ENCODE results near the gene PIAS3. TPM values are rescaled to one million over a fixed set of nuclear protein-coding genes. Genes with fewer than 3 reads are reported as not detected.
A peak's percentile ranks its signal among the peaks of the same experiment; 100 is the strongest.

PIAS3 gene
- total and polyA plus RNA-seq, 2 donors = 6.0 to 29.9 TPM

DNA sequence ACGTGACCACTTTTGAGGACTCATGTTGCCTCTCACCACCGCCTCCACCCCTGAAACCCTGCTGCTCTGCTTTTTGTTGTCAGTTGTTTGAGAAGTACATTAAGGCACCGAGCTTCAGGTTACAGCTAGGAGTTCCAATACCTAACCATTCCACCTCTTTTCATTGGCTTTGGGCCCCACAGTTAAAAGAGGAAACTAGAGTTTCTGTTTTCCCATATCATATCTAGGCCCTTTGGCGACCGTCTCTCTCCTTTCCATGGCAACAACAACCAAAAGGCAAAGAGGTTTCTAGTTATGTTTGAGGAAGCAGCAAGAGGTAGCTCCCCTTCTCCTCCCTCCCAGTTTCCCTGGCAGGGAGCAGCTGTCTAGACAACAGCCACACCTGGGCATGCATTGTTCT is 20.9 kb upstream of the PIAS3 start:
- Histone ChIP-seq H3K36me3 (ENCODE audit: control insufficient read depth in 2 of 2, insufficient read depth in 2 of 2, low read length in 1 of 2) (no peaks in the 10 kb centered on the region), H3K9me3 (ENCODE audit: control insufficient read depth in 2 of 2, insufficient read depth in 1 of 2, low read length in 1 of 2) (no peaks in the 10 kb centered on the region), H3K27me3 (ENCODE audit: control insufficient read depth in 2 of 2, insufficient read depth in 1 of 2, low read length in 1 of 2) (peaks cover 3 to 17% of the 10 kb centered on the region in 2 donors), H3K27ac (ENCODE audit: low read depth in 1 of 2, low read length in 1 of 2) (no peak overlapping the region), H3K4me1 (ENCODE audit: control insufficient read depth in 2 of 2, insufficient read depth in 2 of 2, low read length in 2 of 2) (no peaks in the 10 kb centered on the region), H3K4me3 (ENCODE audit: low read length in 2 of 2) (no peak overlapping the region)
- DNase-seq (ENCODE audit: low read depth in 6 of 9, low spot score in 9 of 9) = no peak
- 67% methylated on average over 5 of the region's 5 CpGs for WGBS

DNA sequence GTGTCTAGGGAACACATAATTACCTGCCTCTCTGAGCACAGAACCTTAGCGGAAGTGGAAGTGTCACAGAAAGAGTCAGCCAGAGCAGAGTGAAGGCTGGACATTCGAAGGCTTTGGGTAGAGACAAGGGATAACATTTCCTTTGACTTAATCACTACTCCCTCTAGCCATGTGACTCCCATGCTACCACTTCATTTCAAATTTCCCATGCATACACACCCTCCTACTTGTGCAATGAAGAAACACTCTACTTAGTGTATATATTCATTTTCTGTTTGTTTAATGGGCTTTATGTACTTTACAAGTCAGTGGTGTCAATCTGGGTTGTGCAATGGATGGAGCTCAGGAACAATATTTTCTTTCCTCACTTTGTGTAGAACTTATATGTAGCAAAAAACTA is 19.8 kb upstream of the PIAS3 start:
- Histone ChIP-seq H3K36me3 (ENCODE audit: control insufficient read depth in 2 of 2, insufficient read depth in 2 of 2, low read length in 1 of 2) (no peaks in the 10 kb centered on the region), H3K4me1 (ENCODE audit: control insufficient read depth in 2 of 2, insufficient read depth in 2 of 2, low read length in 2 of 2) (no peaks in the 10 kb centered on the region), H3K27me3 (ENCODE audit: control insufficient read depth in 2 of 2, insufficient read depth in 1 of 2, low read length in 1 of 2) (peaks cover 0 to 16% of the 10 kb centered on the region in 2 donors), H3K27ac (ENCODE audit: low read depth in 1 of 2, low read length in 1 of 2) (no peak overlapping the region), H3K4me3 (ENCODE audit: low read length in 2 of 2) (no peak overlapping the region), H3K9me3 (ENCODE audit: control insufficient read depth in 2 of 2, insufficient read depth in 1 of 2, low read length in 1 of 2) (no peaks in the 10 kb centered on the region)
- 100% methylated on average over 2 of the region's 2 CpGs for WGBS
- no peak for DNase-seq (ENCODE audit: low read depth in 6 of 9, low spot score in 9 of 9)

DNA sequence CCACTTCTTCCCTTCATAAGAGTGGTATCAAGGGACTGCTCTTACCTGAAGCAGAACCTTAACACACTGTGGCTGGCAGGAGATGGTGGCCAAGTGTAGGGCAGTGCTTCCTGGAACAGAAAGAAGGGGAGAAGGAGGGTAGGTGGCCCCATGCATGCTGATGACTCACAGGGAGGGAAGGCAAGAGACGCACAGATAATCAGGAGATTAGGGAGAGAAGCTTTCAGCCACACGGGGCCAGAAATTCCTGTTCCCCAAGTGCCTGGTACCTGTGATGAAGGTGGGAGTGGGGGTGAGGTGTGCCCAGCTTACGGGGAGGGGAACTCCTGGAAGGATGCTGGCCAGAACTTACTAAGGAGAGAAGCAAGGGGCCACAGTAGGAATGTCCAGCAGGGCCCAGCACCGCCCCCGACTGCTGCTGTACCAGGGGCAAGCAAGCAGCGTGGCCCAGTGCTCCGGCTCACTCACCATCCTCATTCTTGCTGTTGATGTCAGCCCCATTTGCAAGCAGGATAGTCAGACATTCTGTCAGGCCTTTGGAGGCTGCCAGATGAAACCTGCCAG is 19.1 kb upstream of the PIAS3 start:
- no peaks in the 10 kb centered on the region for H3K4me1 ChIP-seq (ENCODE audit: control insufficient read depth in 2 of 2, insufficient read depth in 2 of 2, low read length in 2 of 2)
- H3K27ac ChIP-seq (ENCODE audit: low read depth in 1 of 2, low read length in 1 of 2) = no peak overlapping the region
- DNase-seq (ENCODE audit: low read depth in 6 of 9, low spot score in 9 of 9) = no peak
- WGBS = 97% methylated on average over 7 of the region's 7 CpGs
- peaks cover 0 to 21% of the 10 kb centered on the region in 2 donors for H3K27me3 ChIP-seq (ENCODE audit: control insufficient read depth in 2 of 2, insufficient read depth in 1 of 2, low read length in 1 of 2)
- H3K36me3 ChIP-seq (ENCODE audit: control insufficient read depth in 2 of 2, insufficient read depth in 2 of 2, low read length in 1 of 2) = no peaks in the 10 kb centered on the region
- H3K9me3 ChIP-seq (ENCODE audit: control insufficient read depth in 2 of 2, insufficient read depth in 1 of 2, low read length in 1 of 2) = no peaks in the 10 kb centered on the region
- no peak overlapping the region for H3K4me3 ChIP-seq (ENCODE audit: low read length in 2 of 2)

DNA sequence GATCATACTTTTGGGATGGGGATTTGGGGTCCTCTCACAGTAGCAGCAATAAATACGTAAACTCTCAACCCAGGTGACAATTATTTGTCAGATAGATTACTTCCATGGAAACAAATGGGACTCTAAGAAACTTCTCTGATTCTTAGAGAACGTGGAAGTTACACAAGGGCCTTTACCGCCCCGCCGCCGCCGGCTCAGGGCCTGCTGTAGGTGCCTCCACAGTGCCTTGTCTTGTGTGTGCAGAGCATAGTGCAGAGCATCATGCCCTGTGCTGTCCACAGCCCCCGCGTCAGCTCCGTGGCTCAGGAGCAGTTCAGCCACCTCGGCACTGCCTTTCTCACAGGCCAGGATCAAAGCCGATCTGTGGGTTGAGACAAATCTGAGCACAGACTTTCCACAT is 15.8 kb upstream of the PIAS3 start:
- H3K4me1 ChIP-seq (ENCODE audit: control insufficient read depth in 2 of 2, insufficient read depth in 2 of 2, low read length in 2 of 2) = peaks cover 9 to 12% of the 10 kb centered on the region in 2 donors
- no peak for DNase-seq (ENCODE audit: low read depth in 6 of 9, low spot score in 9 of 9)
- 98% methylated on average over 12 of the region's 12 CpGs for WGBS

DNA sequence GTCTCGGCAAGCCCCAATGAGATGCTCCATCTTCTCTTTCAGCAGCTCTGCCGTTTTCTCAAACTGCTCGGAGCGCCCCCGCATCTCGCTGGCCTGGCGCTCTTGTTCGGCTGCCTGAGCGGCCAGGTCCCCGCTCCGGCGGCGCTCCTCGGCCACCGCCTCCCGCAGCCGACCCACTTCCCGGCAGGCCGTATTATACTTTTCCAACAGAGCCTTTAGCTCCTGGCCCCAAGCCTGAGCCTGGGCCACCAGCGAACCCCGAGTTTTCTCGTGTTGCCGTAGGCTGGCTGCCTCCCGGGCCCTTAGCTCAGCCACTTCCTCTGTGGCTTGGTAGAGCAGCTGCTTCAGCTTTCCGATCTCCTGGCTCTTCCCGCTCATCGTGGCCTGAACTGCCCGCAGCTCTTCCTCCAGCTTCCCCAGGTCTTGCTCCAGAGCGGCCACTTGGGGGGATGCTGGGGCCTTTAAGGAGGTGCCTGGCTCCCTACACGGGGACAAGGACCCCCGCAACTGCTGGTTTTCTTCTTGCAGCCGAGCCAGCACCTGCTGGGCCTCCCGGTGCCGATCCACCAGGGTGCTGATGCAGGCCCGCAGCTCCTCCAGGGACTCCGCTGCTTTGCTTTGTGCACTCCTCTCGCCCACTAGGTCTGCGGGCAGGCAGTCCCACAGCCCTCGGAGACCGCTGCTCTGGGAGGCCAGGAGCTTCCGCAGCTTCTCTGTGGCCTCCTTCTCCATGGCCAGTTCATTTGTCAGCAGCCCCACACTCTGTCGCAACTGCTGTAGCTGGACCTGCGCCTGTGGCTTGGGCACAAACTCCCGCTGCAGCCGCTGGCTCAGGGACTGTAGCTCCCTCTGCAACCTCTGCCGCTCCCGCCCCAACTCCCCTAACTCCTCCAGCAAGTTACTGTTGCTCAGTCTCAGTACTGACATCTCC is 13.4 kb upstream of the PIAS3 start:
- H3K27ac ChIP-seq (ENCODE audit: low read depth in 1 of 2, low read length in 1 of 2) = peak overlapping the region in 1 of 2 donors; percentile 66
- no peaks in the 10 kb centered on the region for H3K36me3 ChIP-seq (ENCODE audit: control insufficient read depth in 2 of 2, insufficient read depth in 2 of 2, low read length in 1 of 2)
- H3K27me3 ChIP-seq (ENCODE audit: control insufficient read depth in 2 of 2, insufficient read depth in 1 of 2, low read length in 1 of 2) = peaks cover 0 to 43% of the 10 kb centered on the region in 2 donors
- H3K4me1 ChIP-seq (ENCODE audit: control insufficient read depth in 2 of 2, insufficient read depth in 2 of 2, low read length in 2 of 2) = peaks cover 9 to 12% of the 10 kb centered on the region in 2 donors
- H3K9me3 ChIP-seq (ENCODE audit: control insufficient read depth in 2 of 2, insufficient read depth in 1 of 2, low read length in 1 of 2) = no peaks in the 10 kb centered on the region
- peak in 4 of 9 donors; percentile 25 to 66 (median 30) for DNase-seq (ENCODE audit: low read depth in 6 of 9, low spot score in 9 of 9)
- 30% methylated on average over 47 of the region's 47 CpGs for WGBS
- peak overlapping the region; percentile 19 to 46 for H3K4me3 ChIP-seq (ENCODE audit: low read length in 2 of 2)

More for the DNA sequence above, 15.8 kb upstream of the PIAS3 start:
- no peaks in the 10 kb centered on the region for H3K36me3 ChIP-seq (ENCODE audit: control insufficient read depth in 2 of 2, insufficient read depth in 2 of 2, low read length in 1 of 2)
- H3K27me3 ChIP-seq (ENCODE audit: control insufficient read depth in 2 of 2, insufficient read depth in 1 of 2, low read length in 1 of 2) = peaks cover 0 to 40% of the 10 kb centered on the region in 2 donors
- no peak overlapping the region for H3K4me3 ChIP-seq (ENCODE audit: low read length in 2 of 2)
- no peaks in the 10 kb centered on the region for H3K9me3 ChIP-seq (ENCODE audit: control insufficient read depth in 2 of 2, insufficient read depth in 1 of 2, low read length in 1 of 2)
- H3K27ac ChIP-seq (ENCODE audit: low read depth in 1 of 2, low read length in 1 of 2) = no peak overlapping the region

DNA sequence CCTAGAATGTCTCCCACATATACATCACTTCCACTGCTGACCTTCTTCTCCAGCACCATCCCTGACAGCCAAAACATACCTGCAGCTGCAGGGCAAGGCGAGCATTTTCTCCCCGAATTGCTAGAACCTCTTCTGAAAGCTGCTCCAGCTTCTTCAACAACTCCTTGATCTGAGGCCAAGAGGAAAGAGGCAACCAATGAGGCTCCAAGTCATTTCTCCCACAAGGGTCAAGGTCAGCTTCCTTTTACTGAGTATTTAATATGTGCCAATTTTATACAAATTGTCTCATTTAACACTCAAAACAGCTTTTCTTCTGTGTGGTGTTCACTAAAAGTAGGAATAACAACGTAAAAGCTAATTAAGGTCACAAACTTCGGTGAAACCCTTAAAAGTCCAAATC is 9.4 kb upstream of the PIAS3 start:
- Histone ChIP-seq H3K4me1 (ENCODE audit: control insufficient read depth in 2 of 2, insufficient read depth in 2 of 2, low read length in 2 of 2) (peaks cover 9 to 12% of the 10 kb centered on the region in 2 donors), H3K27me3 (ENCODE audit: control insufficient read depth in 2 of 2, insufficient read depth in 1 of 2, low read length in 1 of 2) (peaks cover 0 to 39% of the 10 kb centered on the region in 2 donors), H3K36me3 (ENCODE audit: control insufficient read depth in 2 of 2, insufficient read depth in 2 of 2, low read length in 1 of 2) (no peaks in the 10 kb centered on the region), H3K27ac (ENCODE audit: low read depth in 1 of 2, low read length in 1 of 2) (no peak overlapping the region), H3K9me3 (ENCODE audit: control insufficient read depth in 2 of 2, insufficient read depth in 1 of 2, low read length in 1 of 2) (no peaks in the 10 kb centered on the region), H3K4me3 (ENCODE audit: low read length in 2 of 2) (no peak overlapping the region)
- WGBS = 96% methylated on average over 4 of the region's 4 CpGs
- DNase-seq (ENCODE audit: low read depth in 6 of 9, low spot score in 9 of 9) = no peak

DNA sequence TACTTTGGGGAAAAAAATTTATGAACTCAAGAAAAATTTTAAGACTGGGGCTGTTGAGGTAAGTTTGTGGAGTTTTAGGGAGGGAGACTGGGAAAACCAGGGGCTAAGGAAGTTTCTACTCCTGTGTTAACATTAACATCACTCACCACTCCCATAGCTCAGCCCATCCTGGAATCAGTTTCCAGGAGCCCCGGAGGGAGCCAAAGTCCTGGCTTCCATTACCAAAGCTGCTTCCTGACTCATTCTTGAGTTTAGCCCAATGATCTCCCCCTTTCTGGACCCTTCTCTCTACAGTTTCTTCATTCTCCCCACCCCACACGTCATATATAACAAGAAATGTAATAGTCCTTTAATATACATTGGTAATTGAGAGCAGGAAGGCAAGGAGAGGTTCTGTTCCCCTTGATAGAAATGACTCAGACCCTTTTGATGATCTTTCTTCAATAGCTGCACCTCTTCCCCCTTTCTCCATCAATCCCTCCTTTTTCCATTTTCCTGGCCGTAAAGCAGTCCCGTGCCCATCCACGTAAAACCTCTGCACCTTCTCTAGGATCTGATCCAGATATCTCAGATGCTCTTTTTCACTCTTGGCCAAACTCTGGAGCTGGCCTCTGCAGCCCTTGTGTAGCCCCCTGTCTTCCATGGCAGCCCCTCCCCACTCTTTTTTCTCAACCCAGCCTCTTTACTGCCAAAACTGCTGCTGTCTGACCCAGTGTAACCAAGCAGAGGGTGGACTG is 4.6 kb upstream of the PIAS3 start:
- no peak for DNase-seq (ENCODE audit: low read depth in 6 of 9, low spot score in 9 of 9)
- WGBS = 93% methylated on average over 5 of the region's 5 CpGs
- no peak overlapping the region for H3K4me3 ChIP-seq (ENCODE audit: low read length in 2 of 2)
- H3K4me1 ChIP-seq (ENCODE audit: control insufficient read depth in 2 of 2, insufficient read depth in 2 of 2, low read length in 2 of 2) = peaks cover 0 to 4% of the 10 kb centered on the region in 2 donors
- H3K9me3 ChIP-seq (ENCODE audit: control insufficient read depth in 2 of 2, insufficient read depth in 1 of 2, low read length in 1 of 2) = no peaks in the 10 kb centered on the region
- peaks cover 0 to 18% of the 10 kb centered on the region in 2 donors for H3K27me3 ChIP-seq (ENCODE audit: control insufficient read depth in 2 of 2, insufficient read depth in 1 of 2, low read length in 1 of 2)
- peak overlapping the region in 1 of 2 donors; percentile 17 for H3K27ac ChIP-seq (ENCODE audit: low read depth in 1 of 2, low read length in 1 of 2)
- no peaks in the 10 kb centered on the region for H3K36me3 ChIP-seq (ENCODE audit: control insufficient read depth in 2 of 2, insufficient read depth in 2 of 2, low read length in 1 of 2)

DNA sequence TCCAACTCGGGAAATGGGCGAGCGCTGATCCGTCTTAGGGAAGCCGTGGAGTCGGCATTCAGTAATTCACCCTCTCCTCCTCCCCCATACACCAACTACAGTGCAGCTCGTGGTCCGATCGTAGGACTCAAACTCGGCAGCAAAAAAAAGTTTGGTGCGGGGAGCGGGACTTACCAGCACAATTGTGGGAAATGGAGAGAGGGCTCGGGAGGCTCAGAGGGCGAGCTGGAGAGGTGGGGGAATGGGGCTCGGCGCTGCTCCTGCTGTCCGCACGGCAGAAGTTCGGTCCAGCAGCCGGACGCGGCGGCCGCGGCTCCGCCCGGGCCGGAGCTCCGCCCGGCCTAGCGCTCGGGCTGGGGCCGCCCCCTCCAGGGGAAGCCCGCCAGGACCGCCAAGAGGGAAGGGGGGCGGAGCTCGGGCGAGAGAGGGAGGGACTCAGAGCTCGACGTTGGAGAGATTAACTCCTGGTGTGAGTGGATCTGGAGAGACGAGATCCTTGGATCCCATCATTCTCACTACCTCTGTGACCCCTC is 676 bp upstream of the PIAS3 start:
- peak overlapping the region; percentile 90 to 91 for H3K4me3 ChIP-seq (ENCODE audit: low read length in 2 of 2)
- WGBS = under 1% methylated on average over 41 of the region's 41 CpGs
- peak in 8 of 9 donors; percentile 23 to 80 (median 58) for DNase-seq (ENCODE audit: low read depth in 6 of 9, low spot score in 9 of 9)
- peaks cover 15 to 19% of the 10 kb centered on the region in 2 donors for H3K36me3 ChIP-seq (ENCODE audit: control insufficient read depth in 2 of 2, insufficient read depth in 2 of 2, low read length in 1 of 2)
- H3K9me3 ChIP-seq (ENCODE audit: control insufficient read depth in 2 of 2, insufficient read depth in 1 of 2, low read length in 1 of 2) = peaks cover 0 to 3% of the 10 kb centered on the region in 2 donors
- peaks cover 3 to 13% of the 10 kb centered on the region in 2 donors for H3K4me1 ChIP-seq (ENCODE audit: control insufficient read depth in 2 of 2, insufficient read depth in 2 of 2, low read length in 2 of 2)
- peak overlapping the region; percentile 91 to 97 for H3K27ac ChIP-seq (ENCODE audit: low read depth in 1 of 2, low read length in 1 of 2)
- H3K27me3 ChIP-seq (ENCODE audit: control insufficient read depth in 2 of 2, insufficient read depth in 1 of 2, low read length in 1 of 2) = peaks cover 0 to 8% of the 10 kb centered on the region in 2 donors

Measured in thymus (tissue), 11 donors.